Keratinocyte (primary cell): Measurements from ENCODE around the gene INPP4B. TPM values are rescaled to one million over a fixed set of nuclear protein-coding genes. Genes with fewer than 3 reads are reported as not detected.

Experiments used
- DNase-seq: peaks from one replicate; pipeline ENCODE4 v3.0.0-alpha.2; 2011; ENCODE audit warnings: low read depth, missing footprints, low spot score
- FAIRE-seq: peaks from 2 replicates; lab custom pipeline; 2011; peaks lifted over from hg19 to GRCh38; lab: Jason Lieb, UNC
- H2AFZ ChIP-seq: 2 replicates; pipeline ENCODE4 v1.6.0; 2012; ENCODE audit warnings: low read length, control low read depth, inconsistent platforms; ENCODE audit not compliant: control insufficient read depth
- H3K27ac ChIP-seq: 2 replicates; pipeline ENCODE4 v1.5.1; 2011; ENCODE audit warnings: low read length; ENCODE audit not compliant: control insufficient read depth, insufficient read depth
- H3K27me3 ChIP-seq: 3 replicates; pipeline ENCODE4 v1.6.0; 2011; ENCODE audit warnings: low read length; ENCODE audit not compliant: control insufficient read depth, insufficient read depth; ENCODE audit errors: extremely low read depth
- H3K36me3 ChIP-seq, 2 experiments: 2 replicates in 1 of 2; 3 replicates in 1 of 2; pipeline ENCODE4 v1.5.1; 2011; ENCODE audit warnings: low read length in 2 of 2, mild to moderate bottlenecking in 1 of 2; ENCODE audit not compliant: control insufficient read depth in 2 of 2, insufficient read depth in 2 of 2; ENCODE audit errors: extremely low read depth in 1 of 2
- H3K4me1 ChIP-seq: 3 replicates; pipeline ENCODE4 v1.5.1; 2011; ENCODE audit warnings: low read length; ENCODE audit not compliant: control insufficient read depth, insufficient read depth; ENCODE audit errors: extremely low read depth
- H3K4me2 ChIP-seq: 3 replicates; pipeline ENCODE4 v1.6.0; 2011; ENCODE audit warnings: low read depth, low read length; ENCODE audit not compliant: control insufficient read depth, insufficient read depth; ENCODE audit errors: extremely low read depth
- H3K4me3 ChIP-seq, 3 experiments: fragments of 200-600 bp in 1 of 3; sonication (generic) in 1 of 3; 2 replicates in 2 of 3; 3 replicates in 1 of 3; pipeline ENCODE4 v1.5.1; 2011 to 2016; ENCODE audit warnings: low read length in 3 of 3, mild to moderate bottlenecking in 3 of 3, control low read depth in 2 of 3, inconsistent platforms in 1 of 3, low read depth in 1 of 3, mixed read lengths in 1 of 3, mixed run types in 1 of 3, moderate library complexity in 1 of 3; ENCODE audit not compliant: control insufficient read depth in 2 of 3, insufficient read depth in 2 of 3; ENCODE audit errors: extremely low read depth in 1 of 3
- H3K79me2 ChIP-seq: 2 replicates; pipeline ENCODE4 v1.6.0; 2012; ENCODE audit warnings: low read length; ENCODE audit not compliant: control insufficient read depth, insufficient read depth
- H3K9ac ChIP-seq: 3 replicates; pipeline ENCODE4 v1.6.0; 2011; ENCODE audit warnings: low read length; ENCODE audit not compliant: control insufficient read depth, insufficient read depth; ENCODE audit errors: extremely low read depth
- H3K9me1 ChIP-seq: 3 replicates; pipeline ENCODE4 v1.6.0; 2011; ENCODE audit warnings: low read length; ENCODE audit not compliant: control insufficient read depth, insufficient read depth; ENCODE audit errors: extremely low read depth
- H3K9me3 ChIP-seq: 2 replicates; pipeline ENCODE4 v1.5.1; 2012; ENCODE audit warnings: low read depth, low read length; ENCODE audit not compliant: control insufficient read depth
- H4K20me1 ChIP-seq: 3 replicates; pipeline ENCODE4 v1.6.0; 2011; ENCODE audit warnings: low read length; ENCODE audit not compliant: control insufficient read depth, insufficient read depth; ENCODE audit errors: extremely low read depth
- CTCF ChIP-seq, 3 experiments: IDR thresholded peaks in 1 of 3; conservative IDR thresholded peaks in 1 of 3; optimal IDR thresholded peaks in 1 of 3; 2 replicates in 2 of 3; 3 replicates in 1 of 3; pipeline versions ENCODE3 to v1.5.1; 2011; ENCODE audit warnings: low read length in 3 of 3, mild to moderate bottlenecking in 3 of 3, moderate library complexity in 2 of 3, control low read depth in 1 of 3, inconsistent platforms in 1 of 3; ENCODE audit not compliant: insufficient read depth in 2 of 3; ENCODE audit errors: extremely low read depth in 1 of 3
- EZH2 ChIP-seq: IDR thresholded peaks from one replicate; pipeline ENCODE4 v1.6.1; 2012; ENCODE audit warnings: inconsistent platforms, mild to moderate bottlenecking, low read length, moderate library complexity
- dilution Hi-C: fragments of 300-500 bp; cut with MboI; formaldehyde crosslinking; loops from one replicate; pipeline ENCODE4 v1.7.0; 2020; ENCODE audit warnings: low sequenced_read_pairs; ENCODE audit not compliant: extremely low pct_ligation_motif_present
- polyA plus RNA-seq, 5 experiments: library from polyadenylated mRNA; depleted of rRNA in 3 of 5; stranded (reverse) in 3 of 5; stranded (forward) in 1 of 5; unstranded in 1 of 5; fragments of >200 nt; gene quantifications; 1 replicate in 1 of 5; 2 replicates in 3 of 5; 3 replicates in 1 of 5; pipeline versions ENCODE4 v1.2.1 to v1.2.3, GENCODE V29; 2011 to 2012; ENCODE audit warnings: missing spikeins in 2 of 5, low read depth in 1 of 5, low replicate concordance in 1 of 5

INPP4B gene
- polyA plus RNA-seq, 1 donor (not counting 4 experiments of a cell fraction or from before 2014, with no cell fraction given) = 50.2 TPM

DNA sequence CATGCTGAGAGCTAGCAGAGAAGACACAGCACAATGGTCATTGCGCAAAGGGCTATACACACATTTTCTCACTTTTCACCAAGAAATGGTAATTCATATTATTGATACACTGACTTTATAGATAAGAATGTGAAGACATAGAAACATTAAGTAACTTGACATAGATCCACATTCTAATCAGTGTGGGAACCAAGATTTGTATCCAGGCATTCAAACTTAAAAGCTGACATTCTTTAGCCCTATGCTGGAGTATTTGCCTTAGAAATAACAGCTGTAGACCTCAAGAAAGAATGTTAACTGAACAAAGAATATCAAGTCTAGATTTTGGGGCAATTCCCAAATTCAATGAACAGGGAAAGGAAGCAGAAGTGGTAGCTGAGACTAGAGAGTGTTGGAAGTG lies 824.9 kb downstream of the INPP4B start:
- Histone ChIP-seq H3K4me2 (no peak overlapping the region), H3K9ac (no peak overlapping the region), H2AFZ (no peak overlapping the region), H3K9me3 (no peaks in the 10 kb centered on the region), H3K4me3 (no peak overlapping the region), H4K20me1 (no peaks in the 10 kb centered on the region), H3K79me2 (no peaks in the 10 kb centered on the region), H3K4me1 (no peaks in the 10 kb centered on the region), H3K9me1 (no peaks in the 10 kb centered on the region), H3K27me3 (no peaks in the 10 kb centered on the region), H3K27ac (no peak overlapping the region), H3K36me3 (no peaks in the 10 kb centered on the region)
- FAIRE-seq (no peak), DNase-seq (no peak)
- dilution Hi-C loops = no loop called here
- TF ChIP-seq EZH2 (no peak), CTCF (optimal IDR thresholded peaks at IDR 0.05 in 1 of 3, IDR thresholded peaks at IDR 0.05 in 1 of 3, conservative IDR thresholded peaks at IDR 0.05 in 1 of 3; ENCODE audit: extremely low read depth in 1 of 3, insufficient read depth in 2 of 3, low read length in 3 of 3) (no peak)

- no peaks in the 10 kb centered on the region for H3K36me3 ChIP-seq
- H3K4me2 ChIP-seq = no peak overlapping the region
- H3K9me1 ChIP-seq = no peaks in the 10 kb centered on the region
- no peak for TF ChIP-seq EZH2
- no peak for TF ChIP-seq CTCF (optimal IDR thresholded peaks at IDR 0.05 in 1 of 3, IDR thresholded peaks at IDR 0.05 in 1 of 3, conservative IDR thresholded peaks at IDR 0.05 in 1 of 3; ENCODE audit: extremely low read depth in 1 of 3, insufficient read depth in 2 of 3, low read length in 3 of 3)
- FAIRE-seq (no peak), DNase-seq (no peak)
- no peak overlapping the region for H3K27ac ChIP-seq
- no peak overlapping the region for H3K9ac ChIP-seq
- H2AFZ ChIP-seq = no peak overlapping the region
- dilution Hi-C loops = no loop called here
- H3K4me3 ChIP-seq = no peak overlapping the region
- H3K27me3 ChIP-seq = no peaks in the 10 kb centered on the region
- H4K20me1 ChIP-seq = no peaks in the 10 kb centered on the region
- no peaks in the 10 kb centered on the region for H3K4me1 ChIP-seq
- H3K9me3 ChIP-seq = no peaks in the 10 kb centered on the region
- no peaks in the 10 kb centered on the region for H3K79me2 ChIP-seq
Observed at GRCh38 chr4:142016031-142016430, 830.1 kb downstream of the INPP4B start.
